Germinal center (tissue), 1 donor: ENCODE data around the gene LAGE3.
A peak's percentile ranks its signal among the peaks of the same experiment; 100 is the strongest.

ENCODE experiments used
- DNase-seq: peaks from one replicate; pipeline ENCODE4 v3.0.0; 2012; ENCODE audit warnings: mixed read lengths, low spot score

LAGE3 gene

GRCh38 chrX:154478728-154479622 is at the start of gene LAGE3:
LAGE3 (minus strand) TSS chrX:154479281; CDS start chrX:154478915, 366 bp downstream.
- DNase-seq: peak; percentile 88

- peak; percentile 56 for DNase-seq
These were observed 48.0 kb upstream of the LAGE3 start for GRCh38 chrX:154526901-154527675.

GRCh38 chrX:154525606-154526490 is 46.8 kb upstream of the LAGE3 start:
- no peak for DNase-seq

- DNase-seq: no peak
These were observed 40.3 kb upstream of the LAGE3 start for GRCh38 chrX:154519389-154519788.

- no peak for DNase-seq
These were observed 38.2 kb upstream of the LAGE3 start for GRCh38 chrX:154517101-154517781.

- DNase-seq: no peak
These were observed 37.6 kb upstream of the LAGE3 start for GRCh38 chrX:154516656-154517100.

- peak; percentile 83 for DNase-seq
These were observed 37.0 kb upstream of the LAGE3 start, which contains the start of gene FAM3A for GRCh38 chrX:154515966-154516655. FAM3A (minus strand) TSS chrX:154516232; CDS start chrX:154515772, 460 bp downstream.

- DNase-seq: peak; percentile 8
These were observed 36.2 kb upstream of the LAGE3 start for GRCh38 chrX:154515090-154515965.

GRCh38 chrX:154513716-154514115 is 34.6 kb upstream of the LAGE3 start:
- DNase-seq: no peak

- DNase-seq: no peak
These were observed 33.9 kb upstream of the LAGE3 start for GRCh38 chrX:154512879-154513553.

GRCh38 chrX:154511761-154512160 is 32.7 kb upstream of the LAGE3 start:
- no peak for DNase-seq

GRCh38 chrX:154509455-154509854 is 30.4 kb upstream of the LAGE3 start:
- no peak for DNase-seq

GRCh38 chrX:154508384-154508745 is 29.3 kb upstream of the LAGE3 start:
- DNase-seq: no peak

- DNase-seq: no peak
These were observed 28.7 kb upstream of the LAGE3 start for GRCh38 chrX:154507673-154508383.

- no peak for DNase-seq
These were observed 27.6 kb upstream of the LAGE3 start for GRCh38 chrX:154506483-154507332.

- no peak for DNase-seq
These were observed 26.7 kb upstream of the LAGE3 start for GRCh38 chrX:154505734-154506133.

GRCh38 chrX:154502989-154503388 is 23.9 kb upstream of the LAGE3 start:
- DNase-seq: no peak
